Stimulated activated CD4-positive, alpha-beta T cell treated with anti-CD3 and anti-CD28 coated beads, Interleukin-12 subunit alpha, Interleukin-12 subunit beta, amount 100 ng/mL, for 48 hours (primary cell): ENCODE results near the gene DPH1.

ENCODE experiments used
- DNase-seq, 3 donors: peaks; one replicate each; pipeline ENCODE4 v3.0.0-alpha.2; 2020; ENCODE audit warnings: low read depth in 2 of 3, low spot score in 1 of 3

DPH1 gene

DNA sequence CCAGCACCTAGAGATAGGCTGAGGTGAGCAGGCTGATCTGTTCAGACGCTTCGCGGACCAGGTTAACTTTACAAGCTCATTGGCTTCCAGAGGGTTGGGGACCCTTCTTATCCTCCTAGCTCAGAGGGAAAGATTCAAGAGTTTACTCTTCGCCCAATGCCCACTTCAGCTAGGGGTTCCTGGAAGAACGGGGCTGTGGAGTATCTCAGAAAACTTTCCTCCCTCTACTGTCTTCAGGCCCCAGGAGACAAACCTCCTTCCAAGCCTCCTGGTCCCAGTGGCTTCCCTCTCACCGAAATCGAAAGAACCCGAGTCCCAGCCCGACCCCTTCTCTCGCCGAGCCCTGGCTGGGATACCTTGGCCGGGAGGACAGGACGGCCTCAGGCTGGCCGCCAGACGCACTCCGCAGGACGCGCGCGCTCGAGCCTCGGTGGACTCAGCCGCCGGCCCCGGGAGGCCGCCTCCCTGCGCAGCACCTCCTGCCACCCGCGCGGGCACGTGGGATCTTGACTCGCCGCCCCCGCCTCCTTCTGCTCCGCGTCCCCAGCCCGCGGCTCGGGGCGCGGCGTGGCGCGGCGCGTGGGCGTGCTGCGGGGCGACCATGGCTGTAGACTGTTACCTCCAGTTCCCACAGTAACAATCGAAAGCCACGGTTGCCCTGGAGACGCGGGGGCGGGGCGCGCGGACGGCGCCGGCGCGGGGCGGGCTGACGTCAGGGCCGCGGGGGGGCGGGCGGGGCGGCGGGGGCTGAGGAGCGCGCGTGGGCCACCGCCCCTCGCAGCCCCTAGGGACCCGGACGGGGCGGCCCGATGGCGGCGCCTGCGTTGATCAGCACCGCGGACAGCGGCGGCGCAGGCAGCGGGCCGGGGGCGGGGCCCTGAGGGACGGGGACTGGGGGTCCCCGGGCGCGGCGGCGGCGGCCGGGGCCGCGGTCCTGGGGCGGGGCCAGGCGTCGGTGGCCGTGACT, 19.7 kb downstream of the DPH1 start:
- peak; percentile 74 to 87 (median 79) for DNase-seq

GRCh38 chr17:2050300-2051060, 20.5 kb downstream of the DPH1 start:
- DNase-seq: peak in 1 of 3 donors; percentile 52

DNA sequence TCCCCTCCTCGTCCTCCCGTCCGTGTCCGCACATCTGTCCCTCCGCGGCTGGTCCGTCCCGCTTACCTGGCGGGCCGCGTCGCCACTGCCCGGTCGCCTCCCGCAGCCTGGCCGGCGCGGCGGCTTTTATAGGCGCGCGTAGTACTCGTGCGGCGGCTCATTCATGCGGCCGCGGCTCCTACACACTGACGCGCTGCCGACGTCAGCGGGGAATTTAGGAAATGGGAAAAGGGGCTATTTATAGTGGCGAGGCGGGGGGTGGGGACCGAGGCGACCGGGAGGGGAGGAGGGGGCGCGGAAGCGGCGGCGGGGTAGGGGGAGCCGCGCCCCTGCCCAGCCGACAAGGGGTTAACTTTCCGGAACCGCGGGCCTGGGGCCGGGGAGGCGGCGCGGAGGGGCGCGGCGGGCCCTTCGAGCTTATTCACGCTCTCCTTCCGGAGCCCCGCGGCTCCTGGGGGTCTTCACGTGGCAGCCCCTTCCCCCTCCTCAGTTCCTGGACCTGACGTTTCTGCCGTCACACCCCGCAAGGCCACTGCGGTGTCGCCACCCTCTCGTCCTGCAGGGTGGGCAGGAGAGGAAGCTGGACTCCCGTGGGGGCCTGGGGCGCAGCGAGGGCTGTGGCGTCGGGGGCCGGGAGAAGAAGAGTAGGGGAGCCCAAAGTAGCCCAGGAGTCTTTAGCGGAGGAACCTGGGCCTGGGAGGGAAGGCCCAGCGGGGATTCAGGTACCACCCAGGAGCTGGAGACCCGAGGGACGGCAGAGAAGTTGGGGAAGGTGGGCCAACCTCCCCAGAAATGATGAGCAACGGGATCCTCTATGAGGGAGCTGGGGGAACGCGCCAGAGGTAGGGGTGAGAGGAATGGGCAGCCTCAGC, 21.3 kb downstream of the DPH1 start:
- no peak for DNase-seq

DNA sequence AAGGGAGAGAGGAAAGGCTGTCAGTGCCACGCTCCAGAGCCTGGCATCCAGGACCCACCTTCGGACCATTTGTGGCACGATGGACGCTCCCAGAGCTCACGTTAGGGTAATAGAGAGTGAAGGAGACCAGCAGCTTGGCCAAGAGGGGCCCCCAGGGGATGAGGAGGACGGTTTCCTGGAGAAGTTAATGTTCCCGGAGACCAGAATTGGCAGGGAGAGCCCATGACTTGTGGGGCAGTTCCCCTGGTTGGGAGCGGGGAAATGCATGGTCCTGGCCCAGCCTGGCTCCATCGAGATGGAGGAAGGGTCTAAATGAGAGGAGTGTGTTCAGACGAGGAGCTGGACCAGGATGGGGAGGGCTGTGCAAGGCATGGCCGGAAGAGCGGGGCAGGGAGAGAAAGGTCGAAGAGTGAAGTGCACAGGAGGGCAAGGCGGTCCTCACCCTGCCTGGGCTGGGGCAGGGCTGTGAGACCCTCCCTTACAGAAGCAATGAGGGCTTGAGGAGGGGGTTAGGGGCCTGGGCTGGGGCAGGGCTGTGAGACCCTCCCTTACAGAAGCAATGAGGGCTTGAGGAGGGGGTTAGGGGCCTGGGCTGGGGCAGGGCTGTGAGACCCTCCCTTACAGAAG, 22.1 kb downstream of the DPH1 start:
- no peak for DNase-seq

- peak; percentile 57 to 73 (median 71) for DNase-seq
These were observed 23.7 kb downstream of the DPH1 start for GRCh38 chr17:2053380-2054261.

GRCh38 chr17:2054262-2054511, 24.2 kb downstream of the DPH1 start:
- no peak for DNase-seq

DNA sequence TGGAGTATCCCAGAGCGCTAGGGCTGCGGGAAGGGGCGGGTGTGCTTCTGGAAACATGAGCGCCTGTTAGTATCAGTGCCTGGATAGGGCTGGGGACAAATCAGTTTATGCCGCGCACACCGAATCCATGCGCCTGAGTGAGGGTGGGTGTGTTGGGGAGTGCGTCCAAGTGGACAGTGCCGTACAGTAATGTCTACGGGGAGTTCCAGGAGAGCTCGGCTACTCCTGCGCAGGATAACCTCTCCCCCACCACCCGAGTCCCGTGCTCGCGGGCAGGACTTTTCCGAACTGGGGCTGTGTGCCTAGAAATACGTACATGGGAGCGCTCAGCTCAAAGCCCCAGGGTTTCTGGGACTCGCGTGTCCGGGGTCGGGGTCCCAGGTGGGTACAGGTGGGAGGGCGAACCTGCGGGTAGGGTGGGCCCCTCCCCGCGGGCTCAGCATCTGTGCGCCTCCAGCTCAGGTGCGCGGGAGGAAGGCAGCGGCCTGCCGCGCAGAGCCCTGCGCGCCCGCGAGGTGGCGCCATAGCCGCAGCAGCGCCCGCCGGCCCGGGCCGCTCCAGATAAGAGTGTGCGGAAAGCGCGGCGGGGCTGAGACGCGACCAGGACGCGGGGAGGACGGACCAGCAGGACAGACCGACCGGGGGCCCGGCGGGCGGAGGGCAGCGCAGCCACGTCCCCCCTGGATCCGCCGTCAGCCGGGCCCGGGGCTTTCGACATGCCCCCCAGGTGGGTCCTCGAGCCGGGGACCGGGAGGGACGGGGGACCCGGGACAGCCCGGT, 24.7 kb downstream of the DPH1 start, which contains the start of gene HIC1:
HIC1 (plus strand) TSS at position 592 of the 780 bp plus-strand sequence. CDS start 1,588 bp downstream, outside the sequence.
- DNase-seq: peak; percentile 57 to 73 (median 64)

- no peak for DNase-seq
These were observed 25.6 kb downstream of the DPH1 start for GRCh38 chr17:2055292-2056205.

- no peak for DNase-seq
These were observed 26.5 kb downstream of the DPH1 start for GRCh38 chr17:2056206-2057174.

GRCh38 chr17:2057175-2057759, 27.3 kb downstream of the DPH1 start:
- DNase-seq: no peak

DNA sequence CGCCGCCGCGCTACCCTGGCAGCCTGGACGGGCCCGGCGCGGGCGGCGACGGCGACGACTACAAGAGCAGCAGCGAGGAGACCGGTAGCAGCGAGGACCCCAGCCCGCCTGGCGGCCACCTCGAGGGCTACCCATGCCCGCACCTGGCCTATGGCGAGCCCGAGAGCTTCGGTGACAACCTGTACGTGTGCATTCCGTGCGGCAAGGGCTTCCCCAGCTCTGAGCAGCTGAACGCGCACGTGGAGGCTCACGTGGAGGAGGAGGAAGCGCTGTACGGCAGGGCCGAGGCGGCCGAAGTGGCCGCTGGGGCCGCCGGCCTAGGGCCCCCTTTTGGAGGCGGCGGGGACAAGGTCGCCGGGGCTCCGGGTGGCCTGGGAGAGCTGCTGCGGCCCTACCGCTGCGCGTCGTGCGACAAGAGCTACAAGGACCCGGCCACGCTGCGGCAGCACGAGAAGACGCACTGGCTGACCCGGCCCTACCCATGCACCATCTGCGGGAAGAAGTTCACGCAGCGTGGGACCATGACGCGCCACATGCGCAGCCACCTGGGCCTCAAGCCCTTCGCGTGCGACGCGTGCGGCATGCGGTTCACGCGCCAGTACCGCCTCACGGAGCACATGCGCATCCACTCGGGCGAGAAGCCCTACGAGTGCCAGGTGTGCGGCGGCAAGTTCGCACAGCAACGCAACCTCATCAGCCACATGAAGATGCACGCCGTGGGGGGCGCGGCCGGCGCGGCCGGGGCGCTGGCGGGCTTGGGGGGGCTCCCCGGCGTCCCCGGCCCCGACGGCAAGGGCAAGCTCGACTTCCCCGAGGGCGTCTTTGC, 28.0 kb downstream of the DPH1 start:
- no peak for DNase-seq

GRCh38 chr17:2058586-2059546, 28.9 kb downstream of the DPH1 start:
- DNase-seq: peak in 1 of 3 donors; percentile 69

- DNase-seq: no peak
These were observed 29.8 kb downstream of the DPH1 start for GRCh38 chr17:2059547-2060384.

- no peak for DNase-seq
These were observed 30.4 kb downstream of the DPH1 start for GRCh38 chr17:2060385-2060658.
